ENCODE data around the gene CCRL2.

- no peak for TF ChIP-seq CTCF (IDR thresholded peaks at IDR 0.05)
- TF ChIP-seq POLR2A (IDR thresholded peaks at IDR 0.05), result no peak
These were observed 49.1 kb downstream of the CCRL2 start for GRCh38 chr3:46456118-46456517.

Data from heart left ventricle (tissue), 13 donors.